Measurements from ENCODE around the gene MORN1.

- TF ChIP-seq POLR2A (IDR thresholded peaks at IDR 0.05; ENCODE audit: low read depth, low read length) = no peak
- TF ChIP-seq MAFK (IDR thresholded peaks at IDR 0.05; ENCODE audit: low read depth, low read length) = no peak
- TF ChIP-seq CTCF (conservative IDR thresholded peaks at IDR 0.05; ENCODE audit: low read depth, low read length) = no peak
- no peak for TF ChIP-seq BHLHE40 (IDR thresholded peaks at IDR 0.05; ENCODE audit: low read depth, low read length)
Measured at GRCh38 chr1:2323451-2323974, 67.8 kb downstream of the MORN1 start.

All from IMR-90 (cell line).